Measurements from ENCODE around the gene C19orf73. TPM values are rescaled to one million over a fixed set of nuclear protein-coding genes. Genes with fewer than 3 reads are reported as not detected.

Gene C19orf73
- total RNA-seq, 1 donor = 0.36 TPM

GRCh38 chr19:49151267-49152118 is 32.5 kb upstream of the C19orf73 start:
- no peak overlapping the region for H3K27ac ChIP-seq (ENCODE audit: low read depth, low read length)
- H3K4me2 ChIP-seq (ENCODE audit: insufficient read depth, low read length) = peak overlapping the region; percentile 98
- peak; percentile 89 for DNase-seq (ENCODE audit: insufficient read length, low spot score, missing footprints)
- peaks cover 20% of the 10 kb centered on the region for H3K4me1 ChIP-seq (ENCODE audit: insufficient read depth, low read length)
- no peaks in the 10 kb centered on the region for H3K79me2 ChIP-seq (ENCODE audit: insufficient read depth, low read length)
- peak overlapping the region; percentile 92 for H3K4me3 ChIP-seq (ENCODE audit: insufficient read depth, low read length)
- H4K20me1 ChIP-seq (ENCODE audit: insufficient read depth, low read length) = no peaks in the 10 kb centered on the region
- no peaks in the 10 kb centered on the region for H3K36me3 ChIP-seq (ENCODE audit: insufficient read depth, low read length)
- no peak overlapping the region for H2AFZ ChIP-seq (ENCODE audit: low read length)
- H3K27me3 ChIP-seq (ENCODE audit: insufficient read depth, low read length) = peaks cover 3% of the 10 kb centered on the region
- TF ChIP-seq CTCF (IDR thresholded peaks at IDR 0.05; ENCODE audit: extremely low read depth, low read depth, low read length) = no peak
- no peaks in the 10 kb centered on the region for H3K9me3 ChIP-seq (ENCODE audit: low read depth, low read length)

GRCh38 chr19:49150944-49151243 is 32.0 kb upstream of the C19orf73 start:
- peaks cover 24% of the 10 kb centered on the region for H3K4me1 ChIP-seq (ENCODE audit: insufficient read depth, low read length)
- no peaks in the 10 kb centered on the region for H4K20me1 ChIP-seq (ENCODE audit: insufficient read depth, low read length)
- no peak for TF ChIP-seq CTCF (IDR thresholded peaks at IDR 0.05; ENCODE audit: extremely low read depth, low read depth, low read length)
- H2AFZ ChIP-seq (ENCODE audit: low read length) = peak overlapping the region; percentile 95
- peak; percentile 76 for DNase-seq (ENCODE audit: insufficient read length, low spot score, missing footprints)
- no peaks in the 10 kb centered on the region for H3K36me3 ChIP-seq (ENCODE audit: insufficient read depth, low read length)
- no peaks in the 10 kb centered on the region for H3K9me3 ChIP-seq (ENCODE audit: low read depth, low read length)
- peaks cover 3% of the 10 kb centered on the region for H3K27me3 ChIP-seq (ENCODE audit: insufficient read depth, low read length)
- H3K27ac ChIP-seq (ENCODE audit: low read depth, low read length) = no peak overlapping the region
- H3K4me2 ChIP-seq (ENCODE audit: insufficient read depth, low read length) = peak overlapping the region; percentile 98
- H3K4me3 ChIP-seq (ENCODE audit: insufficient read depth, low read length) = peak overlapping the region; percentile 92
- no peaks in the 10 kb centered on the region for H3K79me2 ChIP-seq (ENCODE audit: insufficient read depth, low read length)

- H3K4me3 ChIP-seq (ENCODE audit: insufficient read depth, low read length) = peak overlapping the region; percentile 92
- no peak for TF ChIP-seq CTCF (IDR thresholded peaks at IDR 0.05; ENCODE audit: extremely low read depth, low read depth, low read length)
- no peaks in the 10 kb centered on the region for H4K20me1 ChIP-seq (ENCODE audit: insufficient read depth, low read length)
- peak overlapping the region; percentile 98 for H3K4me2 ChIP-seq (ENCODE audit: insufficient read depth, low read length)
- no peaks in the 10 kb centered on the region for H3K27me3 ChIP-seq (ENCODE audit: insufficient read depth, low read length)
- H3K79me2 ChIP-seq (ENCODE audit: insufficient read depth, low read length) = no peaks in the 10 kb centered on the region
- H2AFZ ChIP-seq (ENCODE audit: low read length) = peak overlapping the region; percentile 95
- H3K4me1 ChIP-seq (ENCODE audit: insufficient read depth, low read length) = peaks cover 28% of the 10 kb centered on the region
- H3K27ac ChIP-seq (ENCODE audit: low read depth, low read length) = peak overlapping the region; percentile 60
- no peaks in the 10 kb centered on the region for H3K36me3 ChIP-seq (ENCODE audit: insufficient read depth, low read length)
- DNase-seq (ENCODE audit: insufficient read length, low spot score, missing footprints) = peak; percentile 97
- H3K9me3 ChIP-seq (ENCODE audit: low read depth, low read length) = no peaks in the 10 kb centered on the region
Measured at GRCh38 chr19:49150106-49150943, 31.4 kb upstream of the C19orf73 start.

- Histone ChIP-seq H3K27me3 (ENCODE audit: insufficient read depth, low read length) (no peaks in the 10 kb centered on the region), H2AFZ (ENCODE audit: low read length) (peak overlapping the region; percentile 95), H3K4me2 (ENCODE audit: insufficient read depth, low read length) (peak overlapping the region; percentile 98), H4K20me1 (ENCODE audit: insufficient read depth, low read length) (no peaks in the 10 kb centered on the region), H3K36me3 (ENCODE audit: insufficient read depth, low read length) (no peaks in the 10 kb centered on the region), H3K9me3 (ENCODE audit: low read depth, low read length) (no peaks in the 10 kb centered on the region), H3K27ac (ENCODE audit: low read depth, low read length) (peak overlapping the region; percentile 60), H3K4me1 (ENCODE audit: insufficient read depth, low read length) (peaks cover 29% of the 10 kb centered on the region), H3K79me2 (ENCODE audit: insufficient read depth, low read length) (no peaks in the 10 kb centered on the region), H3K4me3 (ENCODE audit: insufficient read depth, low read length) (peak overlapping the region; percentile 92)
- TF ChIP-seq CTCF (IDR thresholded peaks at IDR 0.05; ENCODE audit: extremely low read depth, low read depth, low read length) = no peak
- DNase-seq (ENCODE audit: insufficient read length, low spot score, missing footprints) = peak; percentile 94
Measured at GRCh38 chr19:49149652-49150105, 30.7 kb upstream of the C19orf73 start.

All from osteoblast (primary cell).